K562 (cell line): ENCODE measurements around the gene SIMC1.
"Not testable (repeated sequence)": the region's sequence is repeated elsewhere in the genome, so short reads cannot be mapped to it uniquely, and the experiment has no call there.

ENCODE experiments used
- CHD2 ChIP-seq: IDR thresholded peaks from 2 replicates; pipeline ENCODE4 v1.6.1; 2011; ENCODE audit warnings: low read depth, low read length
- CTCF ChIP-seq, 3 experiments: IDR thresholded peaks in 2 of 3; conservative IDR thresholded peaks in 1 of 3; 2 replicates each; pipeline ENCODE4 v1.5.1; 2011 to 2012; ENCODE audit warnings: low read length in 3 of 3, mild to moderate bottlenecking in 3 of 3, control low read depth in 2 of 3, improper control_type of control experiment in 1 of 3, inconsistent platforms in 1 of 3, low read depth in 1 of 3, mixed read lengths in 1 of 3, moderate library complexity in 1 of 3; ENCODE audit not compliant: insufficient read depth in 2 of 3
- EHMT2 ChIP-seq: fragments of 450-650 bp; IDR thresholded peaks from 2 replicates; pipeline ENCODE4 v1.6.1; 2018; ENCODE audit warnings: antibody characterized with exemption
- GATAD2A ChIP-seq: fragments of 450-650 bp; IDR thresholded peaks from 2 replicates; pipeline ENCODE4 v1.6.1; 2017
- JUN ChIP-seq, 2 experiments: sonication (generic) in 1 of 2; formaldehyde crosslinking in 1 of 2; IDR thresholded peaks; 2 replicates each; pipeline versions ENCODE4 v1.6.1 to v1.8.0; 2012 to 2022; ENCODE audit warnings: borderline replicate concordance in 2 of 2, mild to moderate bottlenecking in 2 of 2, improper control_type of control experiment in 1 of 2, low read depth in 1 of 2, low read length in 1 of 2, missing genetic modification reagents in 1 of 2
- JUND ChIP-seq, 2 experiments: IDR thresholded peaks; 2 replicates in 1 of 2; 3 replicates in 1 of 2; pipeline ENCODE4 v1.6.1; 2011; ENCODE audit warnings: borderline replicate concordance in 2 of 2, low read depth in 2 of 2, low read length in 2 of 2, improper control_type of control experiment in 1 of 2, missing biosample characterization in 1 of 2, missing genetic modification characterization in 1 of 2, missing genetic modification reagents in 1 of 2
- MAFK ChIP-seq: IDR thresholded peaks from 2 replicates; pipeline ENCODE4 v1.6.1; 2011; ENCODE audit warnings: low read length, improper control_type of control experiment
- NCOR1 ChIP-seq: fragments of 450-650 bp; IDR thresholded peaks from 2 replicates; pipeline ENCODE4 v1.6.1; 2016; ENCODE audit warnings: mild to moderate bottlenecking, moderate library complexity
- POLR2A ChIP-seq: fragments of 450-650 bp; conservative IDR thresholded peaks from 2 replicates; pipeline ENCODE4 v1.6.1; 2016
- RAD21 ChIP-seq, 2 experiments: fragments of 250-450 bp in 1 of 2; fragments of 450-650 bp in 1 of 2; sonication (Bioruptor Pico) in 1 of 2; formaldehyde crosslinking in 1 of 2; IDR thresholded peaks in 1 of 2; conservative IDR thresholded peaks in 1 of 2; 2 replicates each; pipeline versions ENCODE4 v1.4.0 to v1.8.0; 2020 to 2022; ENCODE audit warnings: mild to moderate bottlenecking in 2 of 2, moderate library complexity in 1 of 2
- RBM22 ChIP-seq: fragments of 200-400 bp; formaldehyde crosslinking; IDR thresholded peaks from 2 replicates; pipeline ENCODE4 v1.6.1; 2018; ENCODE audit warnings: low read length, low read depth; ENCODE audit not compliant: poor library complexity, severe bottlenecking
- STAT5A ChIP-seq: IDR thresholded peaks from 2 replicates; pipeline ENCODE4 v1.6.1; 2012; ENCODE audit warnings: low read length, inconsistent platforms, borderline replicate concordance
- TF ChIP-seq, protein P1 (sequence below), 2 experiments: fragments of 450-650 bp; IDR thresholded peaks; 2 replicates each; pipeline ENCODE4 v1.6.1; 2016; ENCODE audit warnings: mild to moderate bottlenecking in 2 of 2, borderline replicate concordance in 1 of 2, low read depth in 1 of 2, moderate library complexity in 1 of 2

DNA sequence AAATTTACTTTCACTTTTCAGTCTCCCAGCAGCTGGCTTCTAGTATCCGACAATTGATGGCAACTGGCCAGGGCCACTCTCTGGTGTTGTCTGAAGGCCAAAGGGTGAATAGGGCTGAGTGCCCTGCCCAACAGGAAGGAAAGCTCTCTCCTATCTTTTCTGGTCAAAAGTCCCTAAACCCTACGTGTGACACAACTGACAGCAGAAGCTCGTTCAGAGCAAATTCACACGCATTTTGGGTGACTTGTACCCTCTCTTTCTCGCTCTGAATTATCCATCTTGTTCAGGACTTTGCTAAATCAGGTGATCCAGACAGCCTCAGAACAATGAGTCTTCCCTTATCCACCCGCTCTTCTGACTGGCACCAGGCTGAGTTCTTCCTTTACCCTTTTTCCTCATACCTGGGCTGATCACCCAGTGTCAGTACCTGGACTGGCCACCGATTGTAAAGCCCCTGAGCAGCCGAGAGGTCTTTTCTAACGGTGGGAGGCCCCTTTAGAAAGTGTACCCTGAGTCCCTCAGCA, 21.8 kb upstream of the SIMC1 start:
- TF ChIP-seq RBM22; EHMT2; NCOR1; CTCF (IDR thresholded peaks at IDR 0.05 in 2 of 3, conservative IDR thresholded peaks at IDR 0.05 in 1 of 3; ENCODE audit: insufficient read depth in 2 of 3, low read depth in 1 of 3, low read length in 3 of 3); JUND (IDR thresholded peaks at IDR 0.05; ENCODE audit: borderline replicate concordance, low read depth, low read length); JUND (tag; IDR thresholded peaks at IDR 0.05; ENCODE audit: borderline replicate concordance, low read depth, low read length); JUN (IDR thresholded peaks at IDR 0.05; ENCODE audit: borderline replicate concordance, low read depth, low read length); JUN (CRISPR knock-in tag; IDR thresholded peaks at IDR 0.05; ENCODE audit: borderline replicate concordance); STAT5A; GATAD2A; MAFK; CHD2: not testable (repeated sequence)
- TF ChIP-seq POLR2A: 0 out of 2 replicates have a peak, but pooled peaks have one; percentile 27
- TF ChIP-seq, protein P1, sequence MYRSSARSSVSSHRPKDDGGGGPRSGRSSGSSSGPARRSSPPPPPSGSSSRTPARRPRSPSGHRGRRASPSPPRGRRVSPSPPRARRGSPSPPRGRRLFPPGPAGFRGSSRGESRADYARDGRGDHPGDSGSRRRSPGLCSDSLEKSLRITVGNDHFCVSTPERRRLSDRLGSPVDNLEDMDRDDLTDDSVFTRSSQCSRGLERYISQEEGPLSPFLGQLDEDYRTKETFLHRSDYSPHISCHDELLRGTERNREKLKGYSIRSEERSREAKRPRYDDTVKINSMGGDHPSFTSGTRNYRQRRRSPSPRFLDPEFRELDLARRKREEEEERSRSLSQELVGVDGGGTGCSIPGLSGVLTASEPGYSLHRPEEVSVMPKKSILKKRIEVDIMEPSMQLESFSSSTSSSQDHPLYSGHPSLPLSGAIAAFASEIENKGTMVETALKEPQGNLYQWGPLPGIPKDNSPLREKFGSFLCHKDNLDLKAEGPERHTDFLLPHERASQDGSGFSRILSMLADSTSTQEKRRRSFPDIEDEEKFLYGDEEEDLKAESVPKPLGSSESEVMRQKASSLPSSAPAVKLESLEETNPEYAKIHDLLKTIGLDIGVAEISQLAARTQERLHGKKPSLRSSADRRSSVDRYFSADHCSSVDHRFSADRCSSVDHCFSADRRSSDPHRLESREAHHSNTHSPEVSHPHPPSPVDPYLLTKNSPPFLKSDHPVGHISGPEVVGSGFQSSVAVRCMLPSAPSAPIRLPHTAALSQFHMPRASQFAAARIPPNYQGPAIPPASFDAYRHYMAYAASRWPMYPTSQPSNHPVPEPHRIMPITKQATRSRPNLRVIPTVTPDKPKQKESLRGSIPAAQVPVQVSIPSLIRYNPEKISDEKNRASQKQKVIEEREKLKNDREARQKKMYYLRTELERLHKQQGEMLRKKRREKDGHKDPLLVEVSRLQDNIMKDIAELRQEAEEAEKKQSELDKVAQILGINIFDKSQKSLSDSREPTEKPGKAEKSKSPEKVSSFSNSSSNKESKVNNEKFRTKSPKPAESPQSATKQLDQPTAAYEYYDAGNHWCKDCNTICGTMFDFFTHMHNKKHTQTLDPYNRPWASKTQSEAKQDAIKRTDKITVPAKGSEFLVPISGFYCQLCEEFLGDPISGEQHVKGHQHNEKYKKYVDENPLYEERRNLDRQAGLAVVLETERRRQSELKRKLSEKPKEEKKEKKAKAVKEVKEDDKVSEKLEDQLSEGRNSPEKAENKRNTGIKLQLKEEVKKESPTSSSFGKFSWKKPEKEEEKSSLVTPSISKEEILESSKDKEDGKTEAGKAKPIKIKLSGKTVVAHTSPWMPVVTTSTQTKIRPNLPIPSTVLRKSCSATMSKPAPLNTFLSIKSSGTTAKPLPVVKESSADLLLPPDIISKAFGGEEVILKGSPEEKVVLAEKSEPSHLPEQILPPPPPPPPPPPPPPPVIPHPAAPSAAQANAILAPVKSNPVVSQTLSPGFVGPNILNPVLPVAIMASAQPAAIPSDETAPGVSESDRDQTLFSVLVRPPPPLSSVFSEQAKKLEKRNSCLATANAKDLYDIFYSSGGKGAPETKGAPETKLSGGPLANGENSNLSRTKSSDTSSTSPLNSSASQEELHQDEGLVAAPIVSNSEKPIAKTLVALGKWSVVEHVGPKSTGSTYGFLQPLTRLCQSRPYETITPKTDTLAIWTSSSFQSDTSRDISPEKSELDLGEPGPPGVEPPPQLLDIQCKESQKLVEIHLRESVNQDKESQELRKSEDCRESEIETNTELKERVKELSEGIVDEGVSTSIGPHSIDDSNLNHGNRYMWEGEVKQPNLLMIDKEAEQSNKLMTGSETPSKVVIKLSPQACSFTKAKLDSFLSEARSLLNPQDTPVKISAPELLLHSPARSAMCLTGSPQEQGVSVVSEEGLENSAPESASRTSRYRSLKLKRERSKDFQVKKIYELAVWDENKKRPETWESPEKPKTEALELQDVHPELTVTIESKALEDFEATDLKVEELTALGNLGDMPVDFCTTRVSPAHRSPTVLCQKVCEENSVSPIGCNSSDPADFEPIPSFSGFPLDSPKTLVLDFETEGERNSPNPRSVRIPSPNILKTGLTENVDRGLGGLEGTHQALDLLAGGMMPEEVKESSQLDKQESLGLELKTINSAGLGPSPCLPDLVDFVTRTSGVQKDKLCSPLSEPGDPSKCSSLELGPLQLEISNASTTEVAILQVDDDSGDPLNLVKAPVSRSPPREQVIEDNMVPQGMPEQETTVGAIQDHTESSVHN (IDR thresholded peaks at IDR 0.05; ENCODE audit: borderline replicate concordance in 1 of 2, low read depth in 1 of 2): not testable (repeated sequence)
- TF ChIP-seq RAD21 (CRISPR knock-in tag; conservative IDR thresholded peaks at IDR 0.05 in 1 of 2, IDR thresholded peaks at IDR 0.05 in 1 of 2): 0 out of 4 replicates have a peak, but pooled peaks of 1 of the 2 experiments have one; percentile 9
